Tibial nerve (tissue), 4 donors: Measurements from ENCODE around the gene DENND2A. TPM values are rescaled to one million over a fixed set of nuclear protein-coding genes. Genes with fewer than 3 reads are reported as not detected.
"Not testable (repeated sequence)": the region's sequence is repeated elsewhere in the genome, so short reads cannot be mapped to it uniquely, and the experiment has no call there.

ENCODE experiments used
- DNase-seq, 2 donors: peaks; one replicate each; pipeline ENCODE4 v3.0.0-alpha.2; 2019; ENCODE audit warnings: low spot score in 2 of 2
- H3K27ac ChIP-seq, 4 donors: fragments of 200-600 bp; sonication (generic) in 3 of 4; one replicate each; pipeline ENCODE4 v1.5.1; 2017 to 2019; ENCODE audit warnings: mild to moderate bottlenecking in 1 of 4
- H3K27me3 ChIP-seq, 2 donors: fragments of 200-600 bp; sonication (generic) in 1 of 2; one replicate each; pipeline versions ENCODE4 v1.5.1 to v1.6.0; 2017 to 2019
- H3K36me3 ChIP-seq, 3 donors: fragments of 200-600 bp; sonication (generic); one replicate each; pipeline ENCODE4 v1.5.1; 2018 to 2019
- H3K4me1 ChIP-seq, 4 donors: fragments of 200-600 bp; sonication (generic) in 3 of 4; one replicate each; pipeline ENCODE4 v1.5.1; 2017 to 2019
- H3K4me3 ChIP-seq, 4 donors: fragments of 200-600 bp; sonication (generic) in 3 of 4; one replicate each; pipeline ENCODE4 v1.5.1; 2017 to 2019; ENCODE audit warnings: mild to moderate bottlenecking in 1 of 4, moderate library complexity in 1 of 4
- H3K9me3 ChIP-seq, 4 donors: fragments of 200-600 bp; sonication (generic) in 3 of 4; one replicate each; pipeline ENCODE4 v1.5.1; 2017 to 2019
- EP300 ChIP-seq, 2 donors: sonication (generic); formaldehyde crosslinking; IDR thresholded peaks; one replicate each; pipeline ENCODE4 v1.6.1; 2017; ENCODE audit warnings: antibody characterized with exemption in 2 of 2, mild to moderate bottlenecking in 1 of 2
- POLR2A ChIP-seq, 2 donors: fragments of 450-650 bp; IDR thresholded peaks; one replicate each; pipeline ENCODE4 v1.6.1; 2017; ENCODE audit warnings: antibody characterized with exemption in 2 of 2, mild to moderate bottlenecking in 2 of 2, moderate library complexity in 2 of 2
- WGBS, 2 donors: methylation state at CpG; one replicate each; pipeline ENCODE4 v1.1.5; 2018; 5-methylcytosine and 5-hydroxymethylcytosine counted together
- total RNA-seq, 4 donors: library from RNA; depleted of rRNA; stranded (reverse); fragments of >200 nt; gene quantifications; one replicate each; pipeline ENCODE4 v1.1.0, GENCODE V29; 2016
- TF ChIP-seq, protein P1 (sequence below), 5 experiments: fragments of 200-600 bp in 3 of 5; fragments of 450-650 bp in 2 of 5; sonication (generic) in 3 of 5; IDR thresholded peaks; one replicate each; pipeline ENCODE4 v1.5.1; 2016 to 2019; ENCODE audit warnings: antibody characterized with exemption in 5 of 5, mild to moderate bottlenecking in 3 of 5, moderate library complexity in 2 of 5

DENND2A gene
- total RNA-seq, 4 donors from 2014 or later: 18.3 to 28.0 (median 24.2) TPM

DNA sequence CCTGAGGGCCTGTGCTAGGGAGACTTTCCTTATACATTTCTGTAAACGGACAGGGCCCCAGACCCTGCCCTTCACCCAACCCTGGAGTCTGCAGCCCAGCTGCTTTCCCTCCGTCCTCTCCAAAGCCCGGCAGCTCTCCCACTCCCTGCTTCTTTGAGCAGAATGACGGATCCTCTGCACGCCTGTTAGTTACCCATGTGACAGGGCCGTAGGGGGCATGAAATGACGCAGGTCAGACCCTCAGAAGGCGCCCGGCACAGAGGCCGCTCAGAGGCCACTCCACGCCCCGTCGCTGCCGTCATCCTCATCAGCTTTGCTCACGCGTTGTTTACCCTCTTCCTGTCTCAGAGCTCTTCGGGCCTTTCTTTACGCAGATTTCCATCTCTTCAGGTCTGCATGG is 101.2 kb downstream of the DENND2A start:
- peak overlapping the region in 1 of 4 donors; percentile 11 for H3K27ac ChIP-seq
- DNase-seq: no peak
- H3K4me3 ChIP-seq: no peak overlapping the region
- H3K36me3 ChIP-seq: peaks cover 0 to 24% (median 0%) of the 10 kb centered on the region in 3 donors
- H3K4me1 ChIP-seq: peaks cover 0 to 24% (median 12%) of the 10 kb centered on the region in 4 donors
- H3K9me3 ChIP-seq: no peaks in the 10 kb centered on the region
- H3K27me3 ChIP-seq: no peaks in the 10 kb centered on the region
- TF ChIP-seq, protein P1, sequence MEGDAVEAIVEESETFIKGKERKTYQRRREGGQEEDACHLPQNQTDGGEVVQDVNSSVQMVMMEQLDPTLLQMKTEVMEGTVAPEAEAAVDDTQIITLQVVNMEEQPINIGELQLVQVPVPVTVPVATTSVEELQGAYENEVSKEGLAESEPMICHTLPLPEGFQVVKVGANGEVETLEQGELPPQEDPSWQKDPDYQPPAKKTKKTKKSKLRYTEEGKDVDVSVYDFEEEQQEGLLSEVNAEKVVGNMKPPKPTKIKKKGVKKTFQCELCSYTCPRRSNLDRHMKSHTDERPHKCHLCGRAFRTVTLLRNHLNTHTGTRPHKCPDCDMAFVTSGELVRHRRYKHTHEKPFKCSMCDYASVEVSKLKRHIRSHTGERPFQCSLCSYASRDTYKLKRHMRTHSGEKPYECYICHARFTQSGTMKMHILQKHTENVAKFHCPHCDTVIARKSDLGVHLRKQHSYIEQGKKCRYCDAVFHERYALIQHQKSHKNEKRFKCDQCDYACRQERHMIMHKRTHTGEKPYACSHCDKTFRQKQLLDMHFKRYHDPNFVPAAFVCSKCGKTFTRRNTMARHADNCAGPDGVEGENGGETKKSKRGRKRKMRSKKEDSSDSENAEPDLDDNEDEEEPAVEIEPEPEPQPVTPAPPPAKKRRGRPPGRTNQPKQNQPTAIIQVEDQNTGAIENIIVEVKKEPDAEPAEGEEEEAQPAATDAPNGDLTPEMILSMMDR (IDR thresholded peaks at IDR 0.05): no peak
- TF ChIP-seq EP300 (IDR thresholded peaks at IDR 0.05) (no peak), POLR2A (IDR thresholded peaks at IDR 0.05) (no peak)
- WGBS, 2 donors: 80 to 81% methylated on average over 18 of the region's 18 CpGs

DNA sequence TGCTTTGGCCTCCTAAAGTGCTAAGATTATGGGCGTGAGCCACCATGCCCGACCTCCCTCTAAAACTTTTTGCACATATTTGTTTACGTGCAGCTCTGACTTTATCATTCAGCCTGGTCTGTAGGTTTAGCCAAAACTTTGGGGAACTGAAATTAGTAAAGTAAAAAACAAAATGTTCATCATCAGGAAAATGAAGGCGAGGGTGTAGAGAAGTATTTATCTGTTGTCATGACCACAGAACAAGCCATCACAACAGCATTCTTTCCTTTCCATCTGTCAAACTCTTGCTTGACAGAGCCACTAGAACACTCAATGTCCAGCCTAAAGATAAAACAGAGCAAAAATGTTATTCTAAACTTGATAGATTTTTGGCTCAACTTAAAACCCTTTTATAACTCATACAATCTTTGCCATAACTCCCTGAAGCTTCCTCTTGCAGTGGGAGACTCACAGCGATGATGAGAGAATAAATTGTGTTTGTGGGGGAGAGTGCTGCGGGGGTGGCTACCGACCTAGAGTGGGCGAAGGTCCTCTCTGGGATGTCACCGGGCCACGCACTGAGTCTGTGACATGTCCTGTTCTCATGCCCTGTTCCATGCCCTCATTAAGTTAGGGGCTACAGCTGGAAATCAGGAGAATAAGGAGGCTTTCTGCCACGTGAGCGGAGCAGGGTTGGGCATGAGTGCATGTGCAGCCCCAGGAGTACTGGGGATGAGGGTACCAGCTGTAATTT is 102.7 kb downstream of the DENND2A start:
- 62 to 67% methylated on average over 12 of the region's 12 CpGs for WGBS, 2 donors
- DNase-seq: no peak
- Histone ChIP-seq H3K4me3 (no peak overlapping the region), H3K36me3 (peaks cover 0 to 19% (median 0%) of the 10 kb centered on the region in 3 donors), H3K4me1 (peaks cover 0 to 28% (median 12%) of the 10 kb centered on the region in 4 donors), H3K9me3 (no peaks in the 10 kb centered on the region), H3K27me3 (no peaks in the 10 kb centered on the region), H3K27ac (peak overlapping the region in 1 of 4 donors; percentile 20)
- TF ChIP-seq, protein P1 (IDR thresholded peaks at IDR 0.05): no peak
- TF ChIP-seq EP300 (IDR thresholded peaks at IDR 0.05) (no peak), POLR2A (IDR thresholded peaks at IDR 0.05) (no peak)

DNA sequence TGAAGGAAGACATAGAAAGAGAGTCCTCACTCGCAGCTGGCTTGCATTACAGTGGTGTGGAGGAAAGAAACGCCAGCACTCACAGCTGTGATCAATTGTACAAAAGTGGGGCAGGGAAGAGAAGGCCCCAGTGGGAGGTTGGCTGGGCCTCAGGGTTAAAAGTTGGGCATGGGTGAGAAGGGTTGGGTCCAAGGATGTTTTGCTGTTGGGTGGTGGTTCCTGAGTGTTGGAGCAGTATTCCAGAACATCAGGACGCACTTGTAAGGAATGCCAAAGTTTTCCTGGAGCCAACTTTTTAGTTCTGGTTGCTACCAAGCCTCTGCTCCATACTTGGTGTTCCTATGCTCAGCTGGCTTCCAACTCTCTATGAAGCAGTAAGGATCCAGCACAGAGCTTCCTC is 105.9 kb downstream of the DENND2A start:
- Histone ChIP-seq H3K4me1 (peaks cover 0 to 13% (median 4%) of the 10 kb centered on the region in 4 donors), H3K9me3 (no peaks in the 10 kb centered on the region), H3K36me3 (peaks cover 0 to 19% (median 0%) of the 10 kb centered on the region in 3 donors), H3K27me3 (no peaks in the 10 kb centered on the region), H3K4me3 (no peak overlapping the region), H3K27ac (peak overlapping the region in 2 of 4 donors; percentile 28 to 46)
- WGBS, 2 donors: 57 to 68% methylated on average over 3 of the region's 3 CpGs
- TF ChIP-seq POLR2A (IDR thresholded peaks at IDR 0.05) (no peak), EP300 (IDR thresholded peaks at IDR 0.05) (peak in 1 of 2 donors; percentile 62)
- TF ChIP-seq, protein P1 (IDR thresholded peaks at IDR 0.05): no peak
- DNase-seq: peak; percentile 35 to 41

- no peak for DNase-seq
- H3K27ac ChIP-seq: no peak overlapping the region
- peaks cover 0 to 11% (median 4%) of the 10 kb centered on the region in 4 donors for H3K4me1 ChIP-seq
- no peaks in the 10 kb centered on the region for H3K27me3 ChIP-seq
- no peak for TF ChIP-seq POLR2A (IDR thresholded peaks at IDR 0.05)
- TF ChIP-seq, protein P1 (IDR thresholded peaks at IDR 0.05): no peak
- TF ChIP-seq EP300 (IDR thresholded peaks at IDR 0.05): no peak
- H3K9me3 ChIP-seq: no peaks in the 10 kb centered on the region
- 75 to 76% methylated on average over 13 of the region's 13 CpGs for WGBS, 2 donors
- H3K4me3 ChIP-seq: no peak overlapping the region
- peaks cover 0 to 9% (median 0%) of the 10 kb centered on the region in 3 donors for H3K36me3 ChIP-seq
These were observed 107.2 kb downstream of the DENND2A start for GRCh38 chr7:140533394-140533872.

DNA sequence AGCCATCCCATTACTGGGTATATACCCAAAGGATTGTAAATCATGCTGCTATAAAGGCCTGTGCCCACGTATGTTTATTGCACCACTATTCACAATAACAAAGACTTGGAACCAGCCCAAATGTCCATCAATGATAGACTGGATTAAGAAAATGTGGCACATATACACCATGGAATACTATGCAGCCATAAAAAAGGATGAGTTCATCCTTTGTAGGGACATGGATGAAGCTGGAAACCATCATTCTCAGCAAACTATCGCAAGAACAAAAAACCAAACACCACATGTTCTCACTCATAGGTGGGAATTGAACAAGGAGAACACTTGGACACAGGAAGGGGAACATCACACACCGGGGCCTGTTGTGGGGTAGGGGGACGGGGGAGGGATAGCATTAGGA is 111.2 kb downstream of the DENND2A start:
- WGBS, 2 donors: 87 to 92% methylated on average over 4 of the region's 4 CpGs
- Histone ChIP-seq H3K36me3 (peaks cover 0 to 17% (median 0%) of the 10 kb centered on the region in 3 donors), H3K4me1 (peaks cover 0 to 24% (median 5%) of the 10 kb centered on the region in 4 donors)
- H3K4me3 ChIP-seq, DNase-seq, H3K27ac ChIP-seq, H3K9me3 ChIP-seq, H3K27me3 ChIP-seq: not testable (repeated sequence)
